SK-N-MC (cell line): Measurements from ENCODE around the gene GABBR2.

Source experiments
- EZH2 ChIP-seq: fragments of 200-600 bp; sonication (generic); IDR thresholded peaks from one replicate; pipeline ENCODE4 v1.6.1; 2017; ENCODE audit warnings: antibody characterized with exemption
- POLR2AphosphoS5 ChIP-seq: IDR thresholded peaks from 2 replicates; pipeline ENCODE4 v1.6.1; 2012; ENCODE audit warnings: mild to moderate bottlenecking, low read depth, low read length, borderline replicate concordance

GRCh38 chr9:98302938-98303632 lies 405.6 kb downstream of the GABBR2 start:
- TF ChIP-seq POLR2AphosphoS5 (no peak), EZH2 (no peak)
